ENCODE measurements around the gene ZRANB1. TPM values are rescaled to one million over a fixed set of nuclear protein-coding genes. Genes with fewer than 3 reads are reported as not detected.

ZRANB1 gene
- total and polyA plus RNA-seq, 2 of the 4 experiments (the other 2 are of a cell fraction) = 11.2 to 24.7 TPM

- H3K4ac ChIP-seq (ENCODE audit: low read depth, low read length) = peak overlapping the region; percentile 22
- H4K5ac ChIP-seq (ENCODE audit: low read depth, low read length) = peak overlapping the region; percentile 54
- dilution Hi-C loops (cut with HindIII; ENCODE audit: low sequenced_read_pairs, unreplicated experiment) = no loop called here
- no peak overlapping the region for H3K4me3 ChIP-seq (ENCODE audit: insufficient read depth, low read depth, low read length)
- H2BK20ac ChIP-seq (ENCODE audit: low read depth, low read length) = peak overlapping the region; percentile 12; the same call in 1 of the 2 replicates
- H3K27me3 ChIP-seq (ENCODE audit: control insufficient read depth, insufficient read depth, low read length) = no peaks in the 10 kb centered on the region
- no peak for ATAC-seq (ENCODE audit: low read depth)
- 0 out of 2 replicates have a peak overlapping the region, but pooled peaks have one; percentile 19 for H3K23ac ChIP-seq (ENCODE audit: low read depth, low read length)
- peak overlapping the region; percentile 58 for H4K91ac ChIP-seq (ENCODE audit: insufficient read depth, low read depth, low read length)
- H2AK5ac ChIP-seq (ENCODE audit: low read depth, low read length) = peak overlapping the region; percentile 66
- peaks cover 5% of the 10 kb centered on the region for H3K9me1 ChIP-seq (ENCODE audit: insufficient read depth, low read length)
- peak overlapping the region; percentile 65; the same call in 1 of the 2 replicates for H3K9ac ChIP-seq (ENCODE audit: low read depth, low read length)
- H2AFZ ChIP-seq (replicated peaks; ENCODE audit: low read length, poor library complexity) = no peak overlapping the region
- peak overlapping the region; percentile 37 for H2BK5ac ChIP-seq (ENCODE audit: low read depth, low read length, poor library complexity, severe bottlenecking)
- H3K79me1 ChIP-seq (ENCODE audit: low read depth in 1 of 2, low read length in 2 of 2) = peaks cover 6 to 10% of the 10 kb centered on the region in 2 experiments; a peak in 3 of 4 replicates
- H3K27ac ChIP-seq (ENCODE audit: insufficient read depth, low read length) = peak overlapping the region; percentile 69; the same call in 1 of the 2 replicates
- no TSS peak for BruUV-seq (replicated peaks)
- peak; percentile 21 for DNase-seq
- no peak overlapping the region; the same call in 1 of the 2 replicates for H3K14ac ChIP-seq (replicated peaks; ENCODE audit: low read depth, low read length)
- peaks cover 16% of the 10 kb centered on the region for H3K4me1 ChIP-seq (ENCODE audit: control insufficient read depth, insufficient read depth, low read length)
- H2AK9ac ChIP-seq (replicated peaks; ENCODE audit: low read depth, low read length, poor library complexity) = no peak overlapping the region
- H2BK15ac ChIP-seq (ENCODE audit: low read depth, low read length) = peak overlapping the region; percentile 0; the same call in 1 of the 3 replicates
- no peaks in the 10 kb centered on the region for H3K9me3 ChIP-seq (ENCODE audit: control insufficient read depth, insufficient read depth, low read length)
- H2BK120ac ChIP-seq (ENCODE audit: low read depth, low read length) = peak overlapping the region; percentile 89
- ChIA-PET POLR2A (ENCODE audit: unreplicated experiment) (no interaction called here), CTCF (interaction anchor here (0.6 kb wide), 2 partner anchors 12 to 87 kb away, joined by 3 to 7 read pairs; no protein-coding TSS in a partner anchor)
- intact Hi-C loops (cut with micrococcal nuclease) = loop anchor here (10.0 kb wide), 1 partner anchor 153 kb away; no protein-coding TSS in a partner anchor
- WGBS, 2 experiments (ENCODE audit: extremely low coverage in 2 of 2, insufficient read length in 1 of 2) = 100% methylated on average over 1 of the region's 5 CpGs; no CpG with 5 or more reads in 1 of the 2 experiments
- H3K4me2 ChIP-seq (ENCODE audit: low read depth, low read length) = peak overlapping the region; percentile 27
- TF ChIP-seq MAZ (IDR thresholded peaks at IDR 0.05; ENCODE audit: borderline replicate concordance, low read depth, low read length) = no peak
- no peak for TF ChIP-seq BHLHE40 (IDR thresholded peaks at IDR 0.05; ENCODE audit: low read depth, low read length)
- no peak for TF ChIP-seq MAFK (IDR thresholded peaks at IDR 0.05; ENCODE audit: low read depth, low read length)
- no peak for TF ChIP-seq MXI1 (IDR thresholded peaks at IDR 0.05; ENCODE audit: borderline replicate concordance, low read depth, low read length)
- TF ChIP-seq NFE2L2 (IDR thresholded peaks at IDR 0.05; ENCODE audit: low read depth, low read length) = no peak
- no peak for TF ChIP-seq FOS (IDR thresholded peaks at IDR 0.05; ENCODE audit: low read depth, low read length)
- TF ChIP-seq RFX5 (IDR thresholded peaks at IDR 0.05; ENCODE audit: low read depth, low read length) = no peak
- TF ChIP-seq CTCF (conservative IDR thresholded peaks at IDR 0.05; ENCODE audit: low read depth, low read length) = no peak
- TF ChIP-seq POLR2A (IDR thresholded peaks at IDR 0.05; ENCODE audit: low read depth, low read length) = no peak
- TF ChIP-seq USF2 (IDR thresholded peaks at IDR 0.05; ENCODE audit: low read depth, low read length) = no peak
- TF ChIP-seq RCOR1 (IDR thresholded peaks at IDR 0.05; ENCODE audit: insufficient replicate concordance, low read length) = no peak
- peak overlapping the region; percentile 10 to 47; a peak in 3 of 4 replicates for H4K8ac ChIP-seq (ENCODE audit: low read depth in 2 of 2, low read length in 2 of 2)
- in situ Hi-C loops (cut with MboI; ENCODE audit: low sequenced_read_pairs) = no loop called here
- H3K36me3 ChIP-seq (ENCODE audit: control insufficient read depth, insufficient read depth, low read length) = no peaks in the 10 kb centered on the region
- H4K20me1 ChIP-seq (ENCODE audit: insufficient read depth, low read length) = peaks cover under 1% of the 10 kb centered on the region; the same call in 1 of the 2 replicates
- H3K18ac ChIP-seq (ENCODE audit: low read depth, low read length) = peak overlapping the region; percentile 35
- H3K56ac ChIP-seq (ENCODE audit: extremely low read depth, insufficient read depth, low read length) = no peak overlapping the region
Observed at GRCh38 chr10:124912101-124912886, 29.6 kb upstream of the ZRANB1 start.

Measured in IMR-90 (cell line).